Heart left ventricle (tissue), 16 donors: Measurements from ENCODE around the gene PDCL2. TPM values are rescaled to one million over a fixed set of nuclear protein-coding genes. Genes with fewer than 3 reads are reported as not detected.
"Not testable (repeated sequence)": the region's sequence is repeated elsewhere in the genome, so short reads cannot be mapped to it uniquely, and the experiment has no call there.

Source experiments
- ATAC-seq, 4 donors: fragments of 200-7000 bp; cut with Tn5 transposase; one replicate each; pipeline ENCODE4 v1.9.1; 2020 to 2022; ENCODE audit warnings: moderate library complexity in 4 of 4, mild to moderate bottlenecking in 3 of 4, moderate number of reproducible peaks in 1 of 4
- DNase-seq, 5 donors: peaks; one replicate each; pipeline ENCODE4 v3.0.0-alpha.2; 2020
- H3K27ac ChIP-seq, 12 donors: fragments of 200-600 bp; sonication (generic) in 4 of 12; one replicate each; pipeline versions ENCODE4 v1.5.0 to v1.8.0; 2016 to 2022; ENCODE audit warnings: mild to moderate bottlenecking in 2 of 12
- H3K27me3 ChIP-seq, 9 donors: fragments of 200-600 bp; sonication (generic) in 2 of 9; one replicate each; pipeline versions ENCODE4 v1.5.1 to v1.8.0; 2016 to 2022; ENCODE audit warnings: mild to moderate bottlenecking in 3 of 9
- H3K36me3 ChIP-seq, 9 donors: fragments of 200-600 bp; sonication (generic) in 2 of 9; one replicate each; pipeline versions ENCODE4 v1.5.0 to v1.8.0; 2018 to 2022; ENCODE audit warnings: mild to moderate bottlenecking in 2 of 9
- H3K4me1 ChIP-seq, 12 donors: fragments of 200-600 bp; sonication (generic) in 4 of 12; one replicate each; pipeline versions ENCODE4 v1.5.0 to v1.8.0; 2016 to 2022; ENCODE audit warnings: mild to moderate bottlenecking in 3 of 12
- H3K4me3 ChIP-seq, 12 donors: fragments of 200-600 bp; sonication (generic) in 4 of 12; one replicate each; pipeline versions ENCODE4 v1.5.0 to v1.8.0; 2017 to 2022; ENCODE audit warnings: mild to moderate bottlenecking in 9 of 12, moderate library complexity in 4 of 12
- H3K9me3 ChIP-seq, 12 donors: fragments of 200-600 bp; sonication (generic) in 4 of 12; one replicate each; pipeline versions ENCODE4 v1.5.0 to v1.8.0; 2016 to 2022; ENCODE audit warnings: mild to moderate bottlenecking in 1 of 12
- POLR2A ChIP-seq, 2 donors: fragments of 450-650 bp; IDR thresholded peaks; one replicate each; pipeline ENCODE4 v1.6.1; 2017; ENCODE audit warnings: antibody characterized with exemption in 2 of 2, mild to moderate bottlenecking in 2 of 2, moderate library complexity in 2 of 2
- WGBS, 4 donors: extraction: QIAGEN DNeasy Blood & Tissue Kit in 2 of 4; methylation state at CpG; one replicate each; pipeline versions ENCODE4 v1.1.5 to v1.1.7; 2013 to 2018; 5-methylcytosine and 5-hydroxymethylcytosine counted together
- intact Hi-C, 10 donors: fragments of 100-400 bp; cut with DNase I; formaldehyde crosslinking; loops; one replicate each; pipeline versions ENCODE4 v1.11.1 to v1.14.2; 2022
- polyA plus RNA-seq, 2 donors: library from polyadenylated mRNA; stranded (reverse); fragments of 200-250 nt; gene quantifications; one replicate each; pipeline ENCODE4 v1.2.3, GENCODE V29; 2013
- total RNA-seq, 9 donors: library from RNA; depleted of rRNA in 2 of 9; stranded (reverse); fragments of >200 nt in 2 of 9; fragmentation: NEBNext Ultra II Directional in 3 of 9; extraction: Animal tissue kit (Norgen Biotek cat#: 25700) in 3 of 9; gene quantifications; one replicate each; pipeline versions ENCODE4 v1.1.0 to v1.2.4, GENCODE V29; 2016 to 2023
- TF ChIP-seq, protein P1 (sequence below), 12 donors: fragments of 200-600 bp; sonication (generic) in 4 of 12; IDR thresholded peaks; one replicate each; pipeline versions ENCODE4 v1.5.0 to v1.8.0; 2018 to 2022; ENCODE audit warnings: antibody characterized with exemption in 12 of 12, mild to moderate bottlenecking in 5 of 12
- donor health status: ischemic (EF 13 %, LVEDD 7.1; RV severe dilation, severe dysfunction).
- donor health status: healthy with polysubstance abuse.
- donor health status: DM: no; HTN: yes; CAD: no.
- donor health status: DM: no; HTN: no; CAD: no.
- donor health status: ischemic (EF 25% LVEDD 6.9; RV normal size, moderate dysfunction).
- donor health status: ischemic (EF 25% LVEDD 5.7; RV mildly dilated, moderate dysfunction).
- donor health status: healthy.
- donor health status: DM: yes; HTN: yes; CAD: no.
- donor health status: ischemic (EF 35%, LVEDD 5.7; RV mildly dilated, moderate dysfunction).
- donor health status: nonischemic (EF 11% LVEDD 7.7; RV severe dilation, severe dysfunction).
- donor health status: DM: yes; HTN: yes; CAD: no.
- donor health status: PGD.
- donor health status: ischemic (EF 29% LVEDD 5.4; RV normal size, mild dysfunction).
- donor health status: nonischemic (EF 23%, LVEDD 6.1; RV moderate dilation, normal function).

Gene PDCL2
- total and polyA plus RNA-seq, 11 donors = not detected

DNA sequence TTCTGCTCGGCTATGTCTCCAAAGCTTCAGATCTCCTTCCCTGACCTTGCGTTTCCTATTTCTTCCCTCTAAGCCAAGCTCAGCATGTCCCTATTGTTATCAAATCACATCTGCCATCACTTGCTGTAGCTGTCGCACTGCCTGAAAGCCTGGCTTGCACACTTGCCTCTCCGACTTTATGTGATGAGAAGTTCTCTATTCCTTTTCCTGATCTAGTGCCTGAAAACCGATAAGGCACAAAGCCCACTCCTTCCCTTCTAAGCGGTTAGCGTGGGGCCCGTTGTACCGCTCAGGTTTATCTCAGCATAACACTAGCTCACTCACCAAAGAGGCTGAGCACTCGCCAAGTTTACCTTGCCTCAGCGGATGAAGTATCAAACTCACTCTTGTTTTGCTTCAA is 43.2 kb upstream of the PDCL2 start:
- DNase-seq (no peak), ATAC-seq (no peak)
- WGBS, 4 donors = 3 to 6% (median 4%) methylated on average over 11 of the region's 11 CpGs
- no peak for TF ChIP-seq POLR2A (IDR thresholded peaks at IDR 0.05)
- TF ChIP-seq, protein P1, sequence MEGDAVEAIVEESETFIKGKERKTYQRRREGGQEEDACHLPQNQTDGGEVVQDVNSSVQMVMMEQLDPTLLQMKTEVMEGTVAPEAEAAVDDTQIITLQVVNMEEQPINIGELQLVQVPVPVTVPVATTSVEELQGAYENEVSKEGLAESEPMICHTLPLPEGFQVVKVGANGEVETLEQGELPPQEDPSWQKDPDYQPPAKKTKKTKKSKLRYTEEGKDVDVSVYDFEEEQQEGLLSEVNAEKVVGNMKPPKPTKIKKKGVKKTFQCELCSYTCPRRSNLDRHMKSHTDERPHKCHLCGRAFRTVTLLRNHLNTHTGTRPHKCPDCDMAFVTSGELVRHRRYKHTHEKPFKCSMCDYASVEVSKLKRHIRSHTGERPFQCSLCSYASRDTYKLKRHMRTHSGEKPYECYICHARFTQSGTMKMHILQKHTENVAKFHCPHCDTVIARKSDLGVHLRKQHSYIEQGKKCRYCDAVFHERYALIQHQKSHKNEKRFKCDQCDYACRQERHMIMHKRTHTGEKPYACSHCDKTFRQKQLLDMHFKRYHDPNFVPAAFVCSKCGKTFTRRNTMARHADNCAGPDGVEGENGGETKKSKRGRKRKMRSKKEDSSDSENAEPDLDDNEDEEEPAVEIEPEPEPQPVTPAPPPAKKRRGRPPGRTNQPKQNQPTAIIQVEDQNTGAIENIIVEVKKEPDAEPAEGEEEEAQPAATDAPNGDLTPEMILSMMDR (IDR thresholded peaks at IDR 0.05) = no peak
- Histone ChIP-seq H3K36me3 (no peaks in the 10 kb centered on the region), H3K4me3 (peak overlapping the region in 1 of 12 donors; percentile 14), H3K27me3 (peaks cover 9 to 69% (median 40%) of the 10 kb centered on the region in 9 donors), H3K4me1 (peaks cover 0 to 20% (median 10%) of the 10 kb centered on the region in 12 donors), H3K9me3 (peaks cover 0 to 10% (median 0%) of the 10 kb centered on the region in 12 donors), H3K27ac (no peak overlapping the region)
- intact Hi-C loops = no loop called here

DNA sequence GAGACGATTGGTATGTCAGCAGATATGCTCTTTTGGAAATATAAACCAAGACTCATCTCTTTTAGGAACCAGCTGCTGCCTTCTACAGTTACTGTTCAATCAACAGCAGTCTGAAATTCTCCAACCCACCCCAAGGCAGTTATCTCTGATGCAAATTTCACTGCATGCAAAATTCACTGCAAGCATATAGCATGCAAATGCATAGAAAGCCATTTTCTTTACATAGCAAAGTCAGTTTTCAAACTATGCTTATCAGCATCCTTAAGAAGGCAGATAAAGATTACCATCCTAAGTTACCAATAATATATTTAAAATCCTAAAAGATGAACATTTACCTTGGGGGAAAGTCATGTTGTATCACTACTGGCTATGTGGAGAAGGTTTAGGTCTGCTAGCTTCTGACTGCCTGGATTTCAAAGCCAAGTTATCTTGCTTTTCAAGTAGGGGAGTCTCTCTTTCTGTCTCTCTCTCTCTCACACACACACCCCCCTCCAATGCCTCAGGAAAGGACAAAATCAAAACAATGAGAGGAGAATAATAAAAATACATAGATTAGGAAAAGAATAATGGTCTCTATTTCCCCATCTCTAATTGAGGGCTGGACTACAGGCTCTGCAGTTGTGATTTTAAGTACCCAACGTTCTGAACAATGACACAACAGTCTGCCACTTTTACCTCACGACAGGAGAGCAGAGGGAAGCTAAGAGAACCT is 42.5 kb upstream of the PDCL2 start:
- TF ChIP-seq, protein P1 (IDR thresholded peaks at IDR 0.05) = no peak
- TF ChIP-seq POLR2A (IDR thresholded peaks at IDR 0.05) = no peak
- no peak overlapping the region for H3K4me3 ChIP-seq
- H3K4me1 ChIP-seq = peaks cover 0 to 20% (median 10%) of the 10 kb centered on the region in 12 donors
- H3K9me3 ChIP-seq = peaks cover 0 to 10% (median 0%) of the 10 kb centered on the region in 12 donors
- no peak for ATAC-seq
- H3K27ac ChIP-seq = no peak overlapping the region
- peaks cover 9 to 67% (median 40%) of the 10 kb centered on the region in 9 donors for H3K27me3 ChIP-seq
- no peaks in the 10 kb centered on the region for H3K36me3 ChIP-seq
- 24 to 35% (median 26%) methylated on average over 3 of the region's 3 CpGs for WGBS, 4 donors
- DNase-seq = no peak
- intact Hi-C loops = no loop called here

DNA sequence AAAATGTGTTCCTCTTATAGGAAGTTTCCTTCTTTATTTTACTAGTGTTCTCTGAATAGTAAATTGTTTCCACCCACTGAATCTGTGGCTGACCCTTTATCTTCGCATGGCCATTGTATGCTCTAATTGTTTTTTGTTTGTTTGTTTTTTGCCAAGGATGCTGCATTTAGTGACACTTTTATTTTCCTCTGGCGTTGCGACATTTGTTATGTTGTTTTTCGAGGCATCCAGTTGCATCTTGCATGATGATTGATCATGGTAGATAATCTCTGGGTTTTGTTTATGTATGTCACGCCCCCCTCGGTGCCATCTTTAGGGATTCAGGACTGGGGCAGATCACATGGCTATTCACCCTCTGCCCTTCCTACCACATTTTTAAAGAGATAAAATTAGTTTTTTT is 41.9 kb upstream of the PDCL2 start:
- H3K9me3 ChIP-seq = peaks cover 0 to 10% (median 0%) of the 10 kb centered on the region in 12 donors
- 61 to 73% (median 66%) methylated on average over 6 of the region's 6 CpGs for WGBS, 4 donors
- intact Hi-C loops = no loop called here
- H3K4me3 ChIP-seq = no peak overlapping the region
- ATAC-seq (no peak), DNase-seq (no peak)
- H3K27ac ChIP-seq = no peak overlapping the region
- TF ChIP-seq, protein P1 (IDR thresholded peaks at IDR 0.05) = no peak
- TF ChIP-seq POLR2A (IDR thresholded peaks at IDR 0.05) = no peak
- no peaks in the 10 kb centered on the region for H3K36me3 ChIP-seq
- peaks cover 0 to 20% (median 10%) of the 10 kb centered on the region in 12 donors for H3K4me1 ChIP-seq
- H3K27me3 ChIP-seq = peaks cover 9 to 69% (median 40%) of the 10 kb centered on the region in 9 donors

DNA sequence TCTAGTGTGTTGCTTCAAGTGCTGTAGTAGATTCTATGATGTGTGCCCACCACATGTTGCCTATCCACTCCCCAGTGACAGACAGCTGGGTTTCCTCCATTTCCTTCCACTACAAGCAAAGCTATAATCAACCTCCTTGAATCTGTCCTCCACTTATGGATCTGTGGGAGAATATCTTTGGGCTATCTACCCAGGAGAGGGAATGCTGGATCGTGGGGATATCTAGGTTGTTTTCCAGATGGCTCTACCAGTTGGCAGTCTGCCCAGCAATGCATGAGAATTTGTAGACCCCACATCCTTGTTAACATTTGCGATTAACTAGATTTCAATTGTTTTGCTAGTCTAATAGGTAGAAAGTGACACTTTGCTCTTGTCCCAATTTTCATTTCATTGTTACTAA is 33.8 kb upstream of the PDCL2 start:
- ATAC-seq = no peak
- 30 to 46% (median 41%) methylated on average over 2 of the region's 2 CpGs for WGBS, 4 donors
- no peaks in the 10 kb centered on the region for H3K36me3 ChIP-seq

DNA sequence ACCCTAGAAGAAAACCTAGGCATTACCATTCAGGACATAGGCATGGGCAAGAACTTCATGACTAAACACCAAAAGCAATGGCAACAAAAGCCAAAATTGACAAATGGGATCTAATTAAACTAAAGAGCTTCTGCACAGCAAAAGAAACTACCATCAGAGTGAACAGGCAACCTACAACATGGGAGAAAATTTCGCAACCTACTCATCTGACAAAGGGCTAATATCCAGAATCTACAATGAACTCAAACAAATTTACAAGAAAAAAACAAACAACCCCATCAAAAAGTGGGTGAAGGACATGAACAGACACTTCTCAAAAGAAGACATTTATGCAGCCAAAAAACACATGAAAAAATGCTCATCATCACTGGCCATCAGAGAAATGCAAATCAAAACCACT is 32.0 kb upstream of the PDCL2 start:
- 71 to 72% (median 72%) methylated on average over 1 of the region's 1 CpG; no CpG with 5 or more reads in 1 of the 4 donors for WGBS, 4 donors
- H3K27ac ChIP-seq, H3K4me1 ChIP-seq, intact Hi-C loops, H3K36me3 ChIP-seq, H3K4me3 ChIP-seq, ATAC-seq, H3K27me3 ChIP-seq, H3K9me3 ChIP-seq, DNase-seq: not testable (repeated sequence)

More for the DNA sequence above, 33.8 kb upstream of the PDCL2 start:
- Histone ChIP-seq H3K9me3 (peaks cover 0 to 3% (median 0%) of the 10 kb centered on the region in 12 donors), H3K27me3 (peaks cover 0 to 10% (median 2%) of the 10 kb centered on the region in 9 donors), H3K4me3 (no peak overlapping the region), H3K27ac (no peak overlapping the region), H3K4me1 (no peaks in the 10 kb centered on the region)
- DNase-seq = no peak
- TF ChIP-seq POLR2A (IDR thresholded peaks at IDR 0.05) = no peak
- TF ChIP-seq, protein P1 (IDR thresholded peaks at IDR 0.05) = no peak
- intact Hi-C loops = no loop called here
